ENCODE results near the gene SLC38A1. TPM values are rescaled to one million over a fixed set of nuclear protein-coding genes. Genes with fewer than 3 reads are reported as not detected.
"Not testable (repeated sequence)": the region's sequence is repeated elsewhere in the genome, so short reads cannot be mapped to it uniquely, and the experiment has no call there.

The SLC38A1 gene
- total RNA-seq, result 100 to 1,000 TPM; 255 to 260 TPM

GRCh38 chr12:46268583-46269428 is at the start of gene SLC38A1:
TSS of gene SLC38A1 (minus strand) at chr12:46269043. CDS start at chr12:46239800, 29,243 bp downstream.
- Mint-ChIP-seq H3K9me3 (no peaks in the 10 kb centered on the region), H3K36me3 (peaks cover 23% of the 10 kb centered on the region), H3K4me1 (peaks cover 39% of the 10 kb centered on the region), H3K27me3 (peaks cover 10% of the 10 kb centered on the region), H3K4me3 (no peak within 1 kb of the TSS), H3K27ac (no peak within 1 kb of the TSS)
- DNase-seq, result peak; percentile 88

GRCh38 chr12:46318037-46318436 is 49.2 kb upstream of the SLC38A1 start:
- Mint-ChIP-seq H3K27ac (no peak overlapping the region), H3K27me3 (no peaks in the 10 kb centered on the region), H3K9me3 (peaks cover 6% of the 10 kb centered on the region), H3K4me1 (no peaks in the 10 kb centered on the region), H3K4me3 (no peak overlapping the region), H3K36me3 (peaks cover 3% of the 10 kb centered on the region)
- DNase-seq, result no peak

- H3K4me3 Mint-ChIP-seq, result no peak overlapping the region
- no peak for DNase-seq
- H3K36me3 Mint-ChIP-seq, result peaks cover 4% of the 10 kb centered on the region
- H3K4me1 Mint-ChIP-seq, result peaks cover 14% of the 10 kb centered on the region
- no peaks in the 10 kb centered on the region for H3K27me3 Mint-ChIP-seq
- H3K27ac Mint-ChIP-seq, result no peak overlapping the region
- H3K9me3 Mint-ChIP-seq, result peaks cover 17% of the 10 kb centered on the region
These were observed 35.2 kb upstream of the SLC38A1 start for GRCh38 chr12:46304070-46304469.

GRCh38 chr12:46303039-46303666 is 34.3 kb upstream of the SLC38A1 start:
- Mint-ChIP-seq H3K4me3 (no peak overlapping the region), H3K27ac (no peak overlapping the region), H3K27me3 (no peaks in the 10 kb centered on the region), H3K36me3 (peaks cover 4% of the 10 kb centered on the region), H3K4me1 (peaks cover 14% of the 10 kb centered on the region), H3K9me3 (peaks cover 12% of the 10 kb centered on the region)
- peak; percentile 15 for DNase-seq

- peaks cover 3% of the 10 kb centered on the region for H3K9me3 Mint-ChIP-seq
- no peaks in the 10 kb centered on the region for H3K27me3 Mint-ChIP-seq
- peaks cover 4% of the 10 kb centered on the region for H3K36me3 Mint-ChIP-seq
- H3K27ac Mint-ChIP-seq, result no peak overlapping the region
- no peak for DNase-seq
- H3K4me1 Mint-ChIP-seq, result peaks cover 14% of the 10 kb centered on the region
- no peak overlapping the region for H3K4me3 Mint-ChIP-seq
These were observed 32.1 kb upstream of the SLC38A1 start for GRCh38 chr12:46300910-46301309.

GRCh38 chr12:46299851-46300250 is 31.0 kb upstream of the SLC38A1 start:
- H3K9me3 Mint-ChIP-seq, result no peaks in the 10 kb centered on the region
- no peaks in the 10 kb centered on the region for H3K27me3 Mint-ChIP-seq
- no peak overlapping the region for H3K4me3 Mint-ChIP-seq
- no peak overlapping the region for H3K27ac Mint-ChIP-seq
- peaks cover 2% of the 10 kb centered on the region for H3K36me3 Mint-ChIP-seq
- H3K4me1 Mint-ChIP-seq, result peaks cover 14% of the 10 kb centered on the region
- no peak for DNase-seq

- Mint-ChIP-seq H3K4me3 (no peak overlapping the region), H3K27ac (no peak overlapping the region), H3K4me1 (peaks cover 14% of the 10 kb centered on the region), H3K9me3 (no peaks in the 10 kb centered on the region), H3K27me3 (no peaks in the 10 kb centered on the region), H3K36me3 (no peaks in the 10 kb centered on the region)
- no peak for DNase-seq
These were observed 29.4 kb upstream of the SLC38A1 start for GRCh38 chr12:46298261-46298660.

GRCh38 chr12:46296822-46297221 is 28.0 kb upstream of the SLC38A1 start:
- Mint-ChIP-seq H3K4me3 (no peak overlapping the region), H3K27ac (no peak overlapping the region), H3K9me3 (peaks cover 6% of the 10 kb centered on the region), H3K27me3 (no peaks in the 10 kb centered on the region), H3K4me1 (peaks cover 9% of the 10 kb centered on the region), H3K36me3 (peaks cover 2% of the 10 kb centered on the region)
- no peak for DNase-seq

- Mint-ChIP-seq H3K9me3 (peaks cover 21% of the 10 kb centered on the region), H3K27me3 (no peaks in the 10 kb centered on the region), H3K4me3 (no peak overlapping the region), H3K4me1 (no peaks in the 10 kb centered on the region), H3K27ac (no peak overlapping the region), H3K36me3 (peaks cover 7% of the 10 kb centered on the region)
- no peak for DNase-seq
These were observed 24.0 kb upstream of the SLC38A1 start for GRCh38 chr12:46292754-46293402.

- not testable (repeated sequence) for H3K4me3 Mint-ChIP-seq, H3K4me1 Mint-ChIP-seq, H3K27ac Mint-ChIP-seq, H3K27me3 Mint-ChIP-seq, DNase-seq, H3K36me3 Mint-ChIP-seq
- H3K9me3 Mint-ChIP-seq, result peaks cover 28% of the 10 kb centered on the region
These were observed 23.1 kb upstream of the SLC38A1 start for GRCh38 chr12:46291953-46292352.

- not testable (repeated sequence) for H3K4me1 Mint-ChIP-seq, H3K27ac Mint-ChIP-seq, DNase-seq, H3K4me3 Mint-ChIP-seq, H3K27me3 Mint-ChIP-seq
- Mint-ChIP-seq H3K36me3 (peaks cover 35% of the 10 kb centered on the region), H3K9me3 (peaks cover 52% of the 10 kb centered on the region)
These were observed 16.3 kb upstream of the SLC38A1 start for GRCh38 chr12:46285177-46285576.

GRCh38 chr12:46282829-46283228 is 14.0 kb upstream of the SLC38A1 start:
- Mint-ChIP-seq H3K27me3 (no peaks in the 10 kb centered on the region), H3K36me3 (peaks cover 35% of the 10 kb centered on the region), H3K27ac (no peak overlapping the region), H3K9me3 (peaks cover 45% of the 10 kb centered on the region), H3K4me3 (no peak overlapping the region), H3K4me1 (peaks cover 6% of the 10 kb centered on the region)
- no peak for DNase-seq

- DNase-seq, result no peak
- Mint-ChIP-seq H3K4me3 (no peak overlapping the region), H3K36me3 (peaks cover 30% of the 10 kb centered on the region), H3K27ac (no peak overlapping the region), H3K27me3 (no peaks in the 10 kb centered on the region), H3K9me3 (peaks cover 4% of the 10 kb centered on the region), H3K4me1 (peaks cover 31% of the 10 kb centered on the region)
These were observed 7.9 kb upstream of the SLC38A1 start for GRCh38 chr12:46276756-46277155.

- DNase-seq, result no peak
- Mint-ChIP-seq H3K9me3 (peaks cover 4% of the 10 kb centered on the region), H3K4me1 (peaks cover 40% of the 10 kb centered on the region), H3K27me3 (peaks cover 10% of the 10 kb centered on the region), H3K36me3 (peaks cover 32% of the 10 kb centered on the region), H3K4me3 (no peak overlapping the region), H3K27ac (no peak overlapping the region)
These were observed 3.0 kb upstream of the SLC38A1 start for GRCh38 chr12:46271863-46272262.

Data from activated naive CD8-positive, alpha-beta T cell treated with anti-CD3 and anti-CD28 coated beads for 36 hours (primary cell).